Measurements from ENCODE around the gene EPC2. TPM values are rescaled to one million over a fixed set of nuclear protein-coding genes. Genes with fewer than 3 reads are reported as not detected.

The EPC2 gene
- total and polyA plus RNA-seq, 2 experiments from 2014 or later = 2.4 to 14.0 TPM

DNA sequence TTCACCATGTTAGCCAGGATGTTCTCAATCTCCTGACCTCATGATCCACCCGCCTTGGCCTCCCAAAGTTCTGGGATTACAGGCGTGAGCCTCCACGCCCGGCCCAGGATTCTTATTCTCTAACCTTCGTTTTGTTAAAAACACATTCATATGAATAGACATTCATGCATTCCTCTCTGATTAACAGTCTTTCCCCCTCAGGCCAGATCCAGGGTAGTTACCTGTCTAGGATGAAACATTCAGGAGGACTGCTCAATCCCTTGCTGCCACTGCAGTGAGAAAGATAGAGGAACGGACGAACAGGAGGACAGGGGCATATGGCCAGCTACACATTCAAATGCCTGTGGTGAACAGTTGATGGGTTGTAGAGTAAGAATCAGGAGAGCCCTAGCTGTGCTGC lies 39.6 kb upstream of the EPC2 start:
- Histone ChIP-seq H3K4me1 (ENCODE audit: low read depth) (no peaks in the 10 kb centered on the region), H3K27me3 (no peaks in the 10 kb centered on the region), H3K9me3 (ENCODE audit: low read depth) (no peaks in the 10 kb centered on the region), H3K36me3 (no peaks in the 10 kb centered on the region), H3K27ac (no peak overlapping the region), H3K4me3 (no peak overlapping the region)
- no peak for DNase-seq (ENCODE audit: low read depth in 1 of 2, low spot score in 1 of 2)
- TF ChIP-seq, protein P1, sequence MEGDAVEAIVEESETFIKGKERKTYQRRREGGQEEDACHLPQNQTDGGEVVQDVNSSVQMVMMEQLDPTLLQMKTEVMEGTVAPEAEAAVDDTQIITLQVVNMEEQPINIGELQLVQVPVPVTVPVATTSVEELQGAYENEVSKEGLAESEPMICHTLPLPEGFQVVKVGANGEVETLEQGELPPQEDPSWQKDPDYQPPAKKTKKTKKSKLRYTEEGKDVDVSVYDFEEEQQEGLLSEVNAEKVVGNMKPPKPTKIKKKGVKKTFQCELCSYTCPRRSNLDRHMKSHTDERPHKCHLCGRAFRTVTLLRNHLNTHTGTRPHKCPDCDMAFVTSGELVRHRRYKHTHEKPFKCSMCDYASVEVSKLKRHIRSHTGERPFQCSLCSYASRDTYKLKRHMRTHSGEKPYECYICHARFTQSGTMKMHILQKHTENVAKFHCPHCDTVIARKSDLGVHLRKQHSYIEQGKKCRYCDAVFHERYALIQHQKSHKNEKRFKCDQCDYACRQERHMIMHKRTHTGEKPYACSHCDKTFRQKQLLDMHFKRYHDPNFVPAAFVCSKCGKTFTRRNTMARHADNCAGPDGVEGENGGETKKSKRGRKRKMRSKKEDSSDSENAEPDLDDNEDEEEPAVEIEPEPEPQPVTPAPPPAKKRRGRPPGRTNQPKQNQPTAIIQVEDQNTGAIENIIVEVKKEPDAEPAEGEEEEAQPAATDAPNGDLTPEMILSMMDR (IDR thresholded peaks at IDR 0.05; ENCODE audit: low read depth, low read length) = no peak

DNA sequence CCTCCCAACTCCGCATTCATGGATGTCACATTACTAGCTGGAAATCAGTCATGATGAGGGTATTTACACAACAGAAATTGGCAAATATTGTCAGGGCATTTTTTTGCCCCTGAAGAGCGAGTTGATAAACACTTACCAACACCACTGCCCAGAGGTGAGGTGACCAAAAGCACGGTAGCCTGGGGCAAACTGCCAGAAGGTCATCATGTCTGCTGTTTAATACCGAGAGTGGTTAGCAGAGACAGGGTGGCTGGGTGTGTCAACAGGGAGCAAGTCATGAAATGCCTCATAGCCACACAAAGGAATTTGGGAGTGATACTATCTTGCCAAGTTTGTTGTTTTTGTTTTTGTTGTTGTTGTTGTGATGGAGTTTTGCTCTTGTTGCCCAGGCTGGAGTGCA lies 37.0 kb upstream of the EPC2 start:
- Histone ChIP-seq H3K4me3 (no peak overlapping the region), H3K9me3 (ENCODE audit: low read depth) (no peaks in the 10 kb centered on the region), H3K27me3 (no peaks in the 10 kb centered on the region), H3K27ac (no peak overlapping the region), H3K4me1 (ENCODE audit: low read depth) (no peaks in the 10 kb centered on the region), H3K36me3 (no peaks in the 10 kb centered on the region)
- TF ChIP-seq, protein P1 (IDR thresholded peaks at IDR 0.05; ENCODE audit: low read depth, low read length) = no peak
- DNase-seq (ENCODE audit: low read depth in 1 of 2, low spot score in 1 of 2) = no peak

DNA sequence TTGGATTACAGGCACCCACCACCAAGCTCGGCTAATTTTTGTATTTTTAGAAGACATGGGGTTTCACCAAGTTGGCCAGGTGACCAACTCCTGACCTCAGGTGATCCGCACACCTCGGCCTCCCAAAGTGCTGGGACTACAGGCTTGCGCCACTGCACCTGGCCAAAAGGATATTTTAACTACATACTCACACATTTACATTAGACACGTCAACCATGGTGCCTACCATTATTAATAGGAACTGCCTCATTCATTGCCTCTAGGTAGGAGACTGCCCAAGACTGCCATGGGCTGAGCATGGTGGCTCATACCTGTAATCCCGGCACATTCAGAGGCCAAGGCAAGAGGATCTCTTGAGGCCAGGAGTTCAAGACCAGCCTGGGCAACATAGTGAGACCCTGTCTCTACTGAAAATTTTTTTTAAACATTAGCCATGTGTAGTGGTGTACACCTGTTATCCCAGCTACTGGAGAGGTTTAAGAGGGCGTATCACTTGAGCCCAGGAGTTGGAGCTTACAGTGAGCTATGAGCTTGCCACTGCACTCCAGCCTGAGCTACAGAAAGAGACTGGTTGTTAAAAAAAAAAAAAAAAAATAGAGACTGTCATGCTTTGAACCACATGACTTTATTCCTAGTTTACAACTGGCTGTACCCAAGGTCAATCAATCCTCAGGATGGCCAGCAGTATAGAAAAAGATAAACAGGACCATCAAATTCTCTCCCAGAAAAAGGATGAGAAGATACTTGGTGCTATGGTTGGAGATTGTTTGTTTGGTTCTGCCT lies 31.1 kb upstream of the EPC2 start:
- no peaks in the 10 kb centered on the region for H3K27me3 ChIP-seq
- H3K27ac ChIP-seq = no peak overlapping the region
- no peaks in the 10 kb centered on the region for H3K36me3 ChIP-seq

DNA sequence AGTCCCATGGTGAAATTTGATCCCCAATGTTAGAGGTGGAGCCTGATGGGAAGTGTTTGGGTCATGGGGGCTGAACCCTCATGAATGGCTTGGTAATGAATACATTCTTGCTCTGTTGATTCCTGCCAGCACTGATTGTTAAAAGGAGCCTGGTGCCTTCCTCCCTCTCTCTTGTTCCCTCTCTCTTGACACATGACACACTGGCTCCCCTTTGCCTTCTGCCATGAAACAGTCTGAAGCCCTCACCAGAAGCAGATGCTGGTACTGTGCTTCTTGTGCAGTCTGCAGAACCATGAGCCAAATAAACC lies 30.6 kb upstream of the EPC2 start:
- Histone ChIP-seq H3K4me3 (no peak overlapping the region), H3K27ac (peak overlapping the region; percentile 80), H3K27me3 (no peaks in the 10 kb centered on the region), H3K4me1 (ENCODE audit: low read depth) (peaks cover 28% of the 10 kb centered on the region), H3K9me3 (ENCODE audit: low read depth) (no peaks in the 10 kb centered on the region), H3K36me3 (no peaks in the 10 kb centered on the region)
- peak; percentile 4 to 14 for DNase-seq (ENCODE audit: low read depth in 1 of 2, low spot score in 1 of 2)
- TF ChIP-seq, protein P1 (IDR thresholded peaks at IDR 0.05; ENCODE audit: low read depth, low read length) = no peak

More for the DNA sequence above, 31.1 kb upstream of the EPC2 start:
- no peak for DNase-seq (ENCODE audit: low read depth in 1 of 2, low spot score in 1 of 2)
- Histone ChIP-seq H3K9me3 (ENCODE audit: low read depth) (no peaks in the 10 kb centered on the region), H3K4me3 (no peak overlapping the region), H3K4me1 (ENCODE audit: low read depth) (peaks cover 28% of the 10 kb centered on the region)
- TF ChIP-seq, protein P1 (IDR thresholded peaks at IDR 0.05; ENCODE audit: low read depth, low read length) = no peak

DNA sequence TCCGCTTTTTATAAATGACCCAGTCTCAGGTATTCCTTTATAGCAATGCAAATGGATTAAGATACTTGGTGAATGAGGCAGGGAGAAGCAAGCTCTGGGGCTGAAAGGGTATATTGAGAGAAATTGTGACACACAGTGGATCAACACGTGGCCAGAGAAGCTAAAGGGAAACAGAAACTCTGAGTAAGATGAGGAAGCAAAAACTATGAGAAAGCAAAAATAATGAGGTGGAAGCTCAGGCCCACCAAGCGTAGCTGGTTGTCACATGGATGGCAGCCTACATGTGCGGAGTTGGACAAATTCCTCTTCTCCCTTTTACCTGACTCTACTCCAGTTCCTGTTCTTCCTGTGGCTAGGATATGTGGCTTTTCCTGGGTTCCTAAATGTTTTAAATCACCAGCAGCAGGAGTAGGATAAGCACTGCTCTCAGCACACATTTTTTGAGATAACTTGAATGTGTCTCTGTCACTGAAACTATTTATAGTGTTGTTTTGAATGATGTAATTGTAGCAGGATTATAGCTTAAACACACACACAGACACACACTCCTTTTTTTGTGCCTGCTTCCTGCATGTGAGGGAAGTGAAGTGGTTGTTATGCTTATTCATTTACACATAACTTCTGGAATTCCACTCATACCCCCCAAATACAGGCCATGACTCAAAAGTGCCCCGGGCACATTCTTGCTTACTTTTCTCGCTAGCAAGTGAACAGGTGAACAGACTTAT lies 30.1 kb upstream of the EPC2 start:
- peak overlapping the region; percentile 80 for H3K27ac ChIP-seq
- no peaks in the 10 kb centered on the region for H3K36me3 ChIP-seq

More for the DNA sequence above, 30.1 kb upstream of the EPC2 start:
- no peaks in the 10 kb centered on the region for H3K9me3 ChIP-seq (ENCODE audit: low read depth)
- no peaks in the 10 kb centered on the region for H3K27me3 ChIP-seq
- TF ChIP-seq, protein P1 (IDR thresholded peaks at IDR 0.05; ENCODE audit: low read depth, low read length) = no peak
- DNase-seq (ENCODE audit: low read depth in 1 of 2, low spot score in 1 of 2) = peak; percentile 18 to 32
- H3K4me3 ChIP-seq = no peak overlapping the region
- peaks cover 28% of the 10 kb centered on the region for H3K4me1 ChIP-seq (ENCODE audit: low read depth)

Data from cardiac muscle cell (in vitro differentiated cells and primary cell).